HG02884 (cell line): ENCODE results near the gene RPL36A.
A peak's percentile ranks its signal among the peaks of the same experiment; 100 is the strongest.

Experiments used
- ATAC-seq: cut with Tn5 transposase; IDR thresholded peaks from one replicate; pipeline ENCODE4 v1.9.1; 2021; ENCODE audit warnings: mild to moderate bottlenecking, moderate library complexity; ENCODE audit not compliant: unreplicated experiment

Gene RPL36A

GRCh38 chrX:101391831-101392230, 1.0 kb downstream of the RPL36A start:
- ATAC-seq, result no peak

DNA sequence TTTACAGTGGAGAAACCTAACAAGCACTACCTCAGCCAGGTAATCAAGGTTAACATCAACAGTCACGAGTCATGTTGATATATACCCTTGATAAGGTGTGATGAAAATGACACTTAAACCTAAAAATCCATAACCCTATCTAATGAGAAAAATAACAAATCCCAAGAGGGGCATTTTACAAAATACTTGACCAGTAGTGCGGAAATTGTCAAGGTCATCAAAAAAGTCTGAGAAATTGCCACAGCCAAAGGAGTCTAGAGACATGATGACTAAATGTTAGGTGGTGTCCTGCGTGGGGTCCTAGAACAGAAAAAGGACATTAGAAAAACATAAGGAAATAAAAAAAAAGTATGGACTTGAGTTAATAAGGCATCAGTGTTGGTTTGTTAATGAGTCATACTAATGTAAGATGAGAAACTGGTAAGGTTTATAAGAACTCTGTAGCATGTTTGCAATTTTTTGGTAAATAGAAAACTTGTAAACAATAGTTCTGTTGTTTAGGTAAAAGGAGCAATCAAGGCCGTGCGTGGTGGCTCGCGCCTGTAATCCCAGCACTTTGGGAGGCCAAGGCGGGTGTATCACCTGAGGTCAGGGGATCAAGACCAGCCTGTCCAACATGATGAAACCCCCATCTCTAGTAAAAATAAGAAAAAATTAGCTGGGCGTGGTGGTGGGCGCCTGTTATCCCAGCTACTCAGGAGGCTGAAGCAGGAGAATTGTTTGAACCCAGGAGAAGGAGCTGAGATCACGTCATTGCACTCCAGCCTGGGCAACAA, 2.9 kb downstream of the RPL36A start:
- ATAC-seq, result no peak

- ATAC-seq, result no peak
Observed at GRCh38 chrX:101394372-101394771, 3.6 kb downstream of the RPL36A start.

- ATAC-seq, result no peak
Observed at GRCh38 chrX:101395789-101396188, 5.0 kb downstream of the RPL36A start.

DNA sequence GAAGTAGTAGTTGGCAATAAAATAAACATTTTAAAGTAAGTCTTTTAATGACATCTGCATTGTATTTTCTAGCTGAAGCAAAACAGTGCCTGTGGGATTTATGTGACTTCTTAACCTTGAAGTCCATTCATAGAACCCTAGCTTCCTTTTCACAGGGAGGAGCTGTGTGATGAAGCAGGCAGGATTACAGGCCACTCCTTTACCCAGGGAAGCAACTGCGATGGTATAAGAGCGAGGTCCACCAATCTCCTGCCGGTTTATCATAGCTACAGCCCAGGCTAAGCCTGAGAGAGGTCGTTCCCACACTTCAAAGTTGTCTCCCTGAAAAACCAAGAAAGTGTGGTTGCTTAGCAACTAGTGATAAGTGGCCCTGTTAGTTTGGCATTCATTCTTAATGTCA, 7.0 kb downstream of the RPL36A start:
- ATAC-seq, result no peak

DNA sequence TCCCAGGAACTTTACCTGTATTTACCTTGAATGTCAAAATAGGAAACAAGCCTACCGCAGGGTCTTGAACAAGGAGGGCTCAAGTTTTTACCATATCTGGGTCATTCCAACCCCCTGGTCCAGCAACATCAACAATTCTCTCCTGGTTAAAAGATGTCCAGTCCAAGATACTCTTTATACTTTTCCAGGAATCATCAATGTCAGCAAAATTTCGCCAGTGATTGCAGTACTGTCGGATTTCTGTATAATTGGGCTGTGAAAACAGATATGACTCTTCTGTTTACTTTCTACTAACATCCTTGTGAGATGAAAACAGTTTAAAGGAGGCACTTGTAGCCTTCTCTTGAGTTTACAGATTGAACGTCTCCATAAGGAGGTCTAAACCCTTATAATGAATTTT, 7.9 kb downstream of the RPL36A start:
- ATAC-seq, result no peak

- ATAC-seq, result no peak
Observed at GRCh38 chrX:101399825-101400224, 9.0 kb downstream of the RPL36A start.

DNA sequence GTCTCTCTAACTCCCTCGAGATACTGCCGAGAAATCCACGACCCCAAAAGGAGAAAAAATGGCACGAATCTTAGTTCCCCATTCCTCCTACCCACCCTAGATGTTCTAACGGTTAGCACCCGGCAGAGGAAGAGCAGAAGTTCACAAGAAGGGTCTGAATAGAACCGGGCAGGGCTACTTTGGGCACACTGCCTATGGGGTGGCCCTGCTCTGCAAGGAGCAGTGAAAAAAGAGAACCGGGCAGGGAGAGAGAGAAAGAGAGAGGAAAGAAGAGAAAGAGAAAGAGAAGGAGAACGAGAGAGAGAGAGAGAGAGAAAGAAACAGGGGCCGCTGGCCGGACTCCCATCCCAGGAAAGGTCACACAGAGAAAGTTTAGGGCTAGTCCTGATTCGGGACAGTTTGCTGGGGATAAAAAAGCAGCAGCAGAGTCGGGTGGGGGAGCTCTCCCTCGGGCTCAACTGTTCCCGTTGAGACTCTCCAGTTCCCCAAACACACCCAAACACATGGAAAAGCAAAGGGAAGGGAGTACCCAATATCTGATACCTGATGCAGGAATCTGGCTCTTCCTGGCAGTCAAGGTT, 16.4 kb downstream of the RPL36A start:
- ATAC-seq, result no peak

- ATAC-seq, result peak; percentile 84
Observed at GRCh38 chrX:101407748-101408531, 17.1 kb downstream of the RPL36A start, which contains the start of the genes GLA and HNRNPH2. Gene GLA, minus strand, starts transcription at chrX:101407925. Its CDS starts 22 bp downstream, at chrX:101407903. Gene HNRNPH2, plus strand, starts transcription at chrX:101408222. Its CDS starts 3,767 bp downstream, at chrX:101411989.

GRCh38 chrX:101408532-101408841, 17.7 kb downstream of the RPL36A start:
- ATAC-seq, result peak; percentile 19

DNA sequence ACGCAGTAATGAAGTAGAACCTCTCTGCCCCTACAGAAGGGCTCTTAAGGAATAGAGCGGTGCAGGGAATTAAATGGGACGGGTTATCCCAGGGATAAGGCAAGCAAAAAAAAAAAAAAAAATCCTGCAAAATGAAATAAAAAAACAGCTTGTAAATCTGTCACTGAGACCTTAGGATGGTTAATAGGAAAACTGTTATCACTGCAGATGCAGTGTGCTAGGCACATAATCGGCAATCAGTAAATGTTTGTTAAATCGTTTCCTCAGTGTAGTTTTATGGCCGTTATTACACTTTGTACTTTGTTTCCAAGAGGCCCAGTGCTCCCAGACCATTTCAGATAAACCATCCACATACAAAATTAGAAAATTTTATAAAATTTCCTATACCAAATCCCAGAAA, 18.2 kb downstream of the RPL36A start:
- no peak for ATAC-seq

DNA sequence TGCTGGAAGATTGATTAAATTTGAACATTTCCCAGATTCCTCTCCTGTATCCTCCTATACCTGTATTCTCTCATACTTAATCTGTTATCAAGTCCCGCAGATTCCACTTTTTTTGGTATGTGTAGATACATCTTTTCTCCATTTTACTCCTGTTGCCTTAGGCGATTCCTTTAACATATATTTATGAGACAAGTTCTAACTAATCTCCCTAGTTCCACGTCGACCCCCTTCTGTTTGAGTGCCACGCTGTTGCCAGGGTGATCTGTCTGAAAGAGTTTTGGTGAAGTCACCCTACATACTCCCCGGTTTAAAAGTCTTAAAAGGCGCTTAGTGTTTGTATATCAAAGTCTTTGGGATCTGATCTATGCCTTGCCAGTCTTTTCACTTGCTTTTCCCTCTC, 19.6 kb downstream of the RPL36A start:
- ATAC-seq, result no peak

DNA sequence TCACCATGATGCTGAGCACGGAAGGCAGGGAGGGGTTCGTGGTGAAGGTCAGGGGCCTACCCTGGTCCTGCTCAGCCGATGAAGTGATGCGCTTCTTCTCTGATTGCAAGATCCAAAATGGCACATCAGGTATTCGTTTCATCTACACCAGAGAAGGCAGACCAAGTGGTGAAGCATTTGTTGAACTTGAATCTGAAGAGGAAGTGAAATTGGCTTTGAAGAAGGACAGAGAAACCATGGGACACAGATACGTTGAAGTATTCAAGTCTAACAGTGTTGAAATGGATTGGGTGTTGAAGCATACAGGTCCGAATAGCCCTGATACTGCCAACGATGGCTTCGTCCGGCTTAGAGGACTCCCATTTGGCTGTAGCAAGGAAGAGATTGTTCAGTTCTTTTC, 21.2 kb downstream of the RPL36A start:
- no peak for ATAC-seq

GRCh38 chrX:101415180-101416145, 24.7 kb downstream of the RPL36A start:
- peak; percentile 66 for ATAC-seq

DNA sequence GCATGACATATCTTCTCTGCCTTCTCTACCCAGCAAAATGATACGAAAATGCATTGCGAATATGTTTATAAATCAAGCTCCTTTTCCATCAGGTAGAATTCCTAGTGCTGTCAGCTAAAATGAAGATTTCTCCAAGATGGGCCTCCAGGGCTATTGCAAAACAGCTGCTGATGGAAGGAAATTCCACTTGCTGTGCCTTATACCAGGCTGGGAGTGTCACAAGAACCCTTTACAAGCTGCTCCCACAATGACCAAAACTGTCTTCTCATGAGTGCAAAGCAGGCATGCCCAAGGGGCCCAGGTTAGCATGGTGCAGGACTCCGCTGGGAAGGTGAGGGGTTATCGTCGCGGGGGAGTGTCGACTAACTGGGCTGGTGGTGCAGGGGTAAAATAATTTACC, 25.9 kb downstream of the RPL36A start:
- no peak for ATAC-seq

DNA sequence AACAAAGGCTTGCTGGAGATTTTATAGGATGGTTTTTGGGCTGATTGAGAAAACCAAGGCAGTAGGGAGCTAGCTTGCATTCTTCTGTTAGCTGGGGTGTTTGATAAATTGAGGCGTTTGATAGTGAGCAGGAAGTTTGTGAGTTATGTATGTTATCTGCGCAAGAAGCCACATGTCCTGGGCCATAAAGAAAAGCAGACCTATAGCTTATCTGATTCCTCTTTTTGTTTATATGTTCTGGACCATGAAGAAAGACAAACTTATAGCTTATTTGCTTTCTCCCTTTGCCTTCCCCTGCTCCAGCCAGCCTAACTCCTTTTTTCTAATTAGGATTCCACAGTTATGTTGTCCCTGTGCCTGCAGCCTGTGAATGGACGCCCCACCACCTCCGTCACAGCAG, 26.4 kb downstream of the RPL36A start:
- ATAC-seq, result no peak

DNA sequence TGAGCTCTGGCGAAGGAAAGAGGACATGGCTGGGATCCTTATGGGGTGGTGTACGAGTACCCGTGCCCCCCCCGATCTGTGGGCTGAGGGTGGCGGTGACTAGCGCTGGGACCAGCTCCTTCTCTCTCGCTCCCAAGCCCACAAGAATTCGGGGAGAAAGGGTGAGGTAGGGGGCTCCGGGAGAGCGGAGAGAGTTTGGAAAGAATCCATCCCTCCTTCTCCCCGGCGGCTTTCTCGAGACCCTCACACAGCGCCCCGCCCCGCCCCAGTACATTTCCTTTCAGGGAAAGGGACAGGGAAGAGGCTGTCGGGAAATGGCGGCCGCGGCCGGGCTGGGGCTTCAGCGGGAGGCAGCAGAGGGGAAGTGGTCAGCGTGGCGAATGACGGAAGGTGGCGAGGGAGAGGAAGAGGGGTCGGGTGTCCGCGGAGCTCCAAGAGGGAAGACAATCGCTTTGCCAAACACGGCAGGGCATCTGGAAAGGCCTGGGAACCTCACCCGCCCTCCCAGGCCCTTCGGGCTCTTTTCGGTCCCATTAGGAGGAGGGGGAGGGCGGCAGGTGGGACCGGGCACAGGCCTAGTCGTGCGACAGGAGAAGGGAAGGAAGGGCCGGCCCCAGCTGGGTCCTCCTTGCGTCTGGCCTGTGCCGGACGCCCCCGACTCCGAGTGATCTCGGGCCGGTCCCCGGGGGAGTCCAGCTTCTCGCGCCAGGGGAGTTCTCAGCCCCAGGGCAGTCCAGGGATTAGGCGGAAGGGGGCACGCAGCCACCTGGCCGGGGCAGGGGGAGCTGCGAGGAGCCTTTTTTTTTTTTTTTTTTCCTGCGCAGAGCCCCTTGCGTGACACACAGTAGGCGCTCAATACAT, 27.4 kb downstream of the RPL36A start:
- ATAC-seq, result peak; percentile 39

DNA sequence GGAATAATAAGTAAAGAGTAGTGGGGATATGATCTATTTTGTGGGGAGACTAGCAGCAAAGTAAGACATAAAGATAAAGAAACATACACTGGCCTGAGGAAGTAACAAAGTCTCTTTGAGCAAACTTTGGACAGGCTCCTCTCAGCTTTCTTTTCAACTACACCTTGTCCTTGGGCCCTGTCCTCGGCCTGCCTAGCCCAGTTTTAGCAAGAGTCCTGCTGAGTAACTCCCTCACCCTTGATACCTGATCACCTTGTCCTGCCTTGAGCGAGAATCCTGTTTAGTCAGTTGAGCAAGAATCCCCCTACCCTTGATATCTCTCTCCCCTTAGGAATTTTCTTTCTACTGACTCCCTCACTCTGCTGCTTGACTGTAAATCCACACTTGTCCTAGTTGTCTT, 28.7 kb downstream of the RPL36A start:
- no peak for ATAC-seq

- no peak for ATAC-seq
Observed at GRCh38 chrX:101427954-101428353, 37.1 kb downstream of the RPL36A start.

DNA sequence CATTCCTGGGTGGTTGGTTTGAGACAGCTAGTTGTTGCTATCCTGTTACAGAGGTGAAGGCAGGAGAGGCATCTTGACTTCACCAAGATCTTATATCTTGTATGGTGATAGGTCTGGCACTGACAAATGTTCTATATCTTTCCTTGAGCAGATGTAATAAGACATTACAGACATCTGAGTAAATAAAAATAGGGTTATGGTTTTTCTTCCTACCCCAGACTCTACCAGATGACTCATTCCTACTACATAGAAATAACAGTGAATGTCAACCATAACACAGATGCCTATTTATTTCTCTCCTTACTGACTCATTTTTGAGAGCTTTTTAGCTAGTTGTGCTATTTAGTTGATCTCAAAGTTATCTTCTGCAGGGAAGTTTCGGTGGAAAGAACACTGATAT, 39.1 kb downstream of the RPL36A start:
- peak; percentile 78 for ATAC-seq
